ENCODE measurements around the gene ANO10.

ANO10 gene

GRCh38 chr3:43445820-43446219, 176.0 kb downstream of the ANO10 start:
- Histone ChIP-seq H3K36me3 (replicated peaks) (no peaks in the 10 kb centered on the region), H3K4me1 (peaks cover 1% of the 10 kb centered on the region; the same call in 1 of the 2 replicates), H3K4me3 (no peak overlapping the region), H3K27me3 (ENCODE audit: low read depth) (no peaks in the 10 kb centered on the region), H3K9me3 (no peaks in the 10 kb centered on the region)
- DNase-seq (ENCODE audit: low spot score in 2 of 2) = no peak
- in situ Hi-C loops (cut with MboI; ENCODE audit: low sequenced_read_pairs) = no loop called here

GRCh38 chr3:43442872-43443395, 178.9 kb downstream of the ANO10 start:
- Histone ChIP-seq H3K36me3 (replicated peaks) (no peaks in the 10 kb centered on the region), H3K4me1 (no peaks in the 10 kb centered on the region), H3K9me3 (no peaks in the 10 kb centered on the region), H3K27me3 (ENCODE audit: low read depth) (no peaks in the 10 kb centered on the region), H3K4me3 (no peak overlapping the region)
- in situ Hi-C loops (cut with MboI; ENCODE audit: low sequenced_read_pairs) = no loop called here
- no peak for DNase-seq (ENCODE audit: low spot score in 2 of 2)

GRCh38 chr3:43436507-43437140, 185.2 kb downstream of the ANO10 start:
- Histone ChIP-seq H3K36me3 (replicated peaks) (no peaks in the 10 kb centered on the region), H3K4me1 (no peaks in the 10 kb centered on the region), H3K27me3 (ENCODE audit: low read depth) (no peaks in the 10 kb centered on the region), H3K9me3 (no peaks in the 10 kb centered on the region), H3K4me3 (no peak overlapping the region)
- no peak for DNase-seq (ENCODE audit: low spot score in 2 of 2)
- in situ Hi-C loops (cut with MboI; ENCODE audit: low sequenced_read_pairs) = no loop called here

GRCh38 chr3:43435706-43436105, 186.1 kb downstream of the ANO10 start:
- Histone ChIP-seq H3K27me3 (ENCODE audit: low read depth) (no peaks in the 10 kb centered on the region), H3K4me1 (no peaks in the 10 kb centered on the region), H3K4me3 (no peak overlapping the region), H3K36me3 (replicated peaks) (no peaks in the 10 kb centered on the region), H3K9me3 (no peaks in the 10 kb centered on the region)
- no peak for DNase-seq (ENCODE audit: low spot score in 2 of 2)
- in situ Hi-C loops (cut with MboI; ENCODE audit: low sequenced_read_pairs) = no loop called here

GRCh38 chr3:43434431-43434830, 187.4 kb downstream of the ANO10 start:
- no peaks in the 10 kb centered on the region for H3K27me3 ChIP-seq (ENCODE audit: low read depth)
- no peak for DNase-seq (ENCODE audit: low spot score in 2 of 2)
- in situ Hi-C loops (cut with MboI; ENCODE audit: low sequenced_read_pairs) = no loop called here
- H3K36me3 ChIP-seq (replicated peaks) = no peaks in the 10 kb centered on the region
- H3K4me1 ChIP-seq = no peaks in the 10 kb centered on the region
- H3K4me3 ChIP-seq = no peak overlapping the region
- no peaks in the 10 kb centered on the region for H3K9me3 ChIP-seq

GRCh38 chr3:43432462-43432861, 189.3 kb downstream of the ANO10 start:
- H3K9me3 ChIP-seq = no peaks in the 10 kb centered on the region
- H3K4me3 ChIP-seq = no peak overlapping the region
- H3K4me1 ChIP-seq = no peaks in the 10 kb centered on the region
- H3K27me3 ChIP-seq (ENCODE audit: low read depth) = no peaks in the 10 kb centered on the region
- no peak for DNase-seq (ENCODE audit: low spot score in 2 of 2)
- H3K36me3 ChIP-seq (replicated peaks) = no peaks in the 10 kb centered on the region
- in situ Hi-C loops (cut with MboI; ENCODE audit: low sequenced_read_pairs) = no loop called here

GRCh38 chr3:43426388-43426787, 195.4 kb downstream of the ANO10 start:
- no peaks in the 10 kb centered on the region for H3K9me3 ChIP-seq
- no peaks in the 10 kb centered on the region for H3K4me1 ChIP-seq
- no peak overlapping the region for H3K4me3 ChIP-seq
- in situ Hi-C loops (cut with MboI; ENCODE audit: low sequenced_read_pairs) = no loop called here
- no peaks in the 10 kb centered on the region for H3K27me3 ChIP-seq (ENCODE audit: low read depth)
- DNase-seq (ENCODE audit: low spot score in 2 of 2) = no peak
- H3K36me3 ChIP-seq (replicated peaks) = no peaks in the 10 kb centered on the region

- DNase-seq (ENCODE audit: low spot score in 2 of 2) = no peak
- no peaks in the 10 kb centered on the region for H3K36me3 ChIP-seq (replicated peaks)
- no peaks in the 10 kb centered on the region for H3K27me3 ChIP-seq (ENCODE audit: low read depth)
- H3K9me3 ChIP-seq = no peaks in the 10 kb centered on the region
- no peaks in the 10 kb centered on the region for H3K4me1 ChIP-seq
- H3K4me3 ChIP-seq = no peak overlapping the region
- in situ Hi-C loops (cut with MboI; ENCODE audit: low sequenced_read_pairs) = no loop called here
These were observed 196.0 kb downstream of the ANO10 start for GRCh38 chr3:43425829-43426228.

GRCh38 chr3:43423639-43424038, 198.2 kb downstream of the ANO10 start:
- in situ Hi-C loops (cut with MboI; ENCODE audit: low sequenced_read_pairs) = no loop called here
- Histone ChIP-seq H3K4me1 (no peaks in the 10 kb centered on the region), H3K27me3 (ENCODE audit: low read depth) (no peaks in the 10 kb centered on the region), H3K4me3 (no peak overlapping the region), H3K9me3 (no peaks in the 10 kb centered on the region), H3K36me3 (replicated peaks) (no peaks in the 10 kb centered on the region)
- no peak for DNase-seq (ENCODE audit: low spot score in 2 of 2)

GRCh38 chr3:43423142-43423541, 198.7 kb downstream of the ANO10 start:
- Histone ChIP-seq H3K27me3 (ENCODE audit: low read depth) (no peaks in the 10 kb centered on the region), H3K4me1 (no peaks in the 10 kb centered on the region), H3K9me3 (no peaks in the 10 kb centered on the region), H3K36me3 (replicated peaks) (no peaks in the 10 kb centered on the region), H3K4me3 (no peak overlapping the region)
- in situ Hi-C loops (cut with MboI; ENCODE audit: low sequenced_read_pairs) = no loop called here
- no peak for DNase-seq (ENCODE audit: low spot score in 2 of 2)

- H3K9me3 ChIP-seq = no peaks in the 10 kb centered on the region
- H3K4me1 ChIP-seq = peaks cover 2% of the 10 kb centered on the region; the same call in 1 of the 2 replicates
- H3K36me3 ChIP-seq (replicated peaks) = no peaks in the 10 kb centered on the region
- in situ Hi-C loops (cut with MboI; ENCODE audit: low sequenced_read_pairs) = no loop called here
- no peaks in the 10 kb centered on the region for H3K27me3 ChIP-seq (ENCODE audit: low read depth)
- H3K4me3 ChIP-seq = no peak overlapping the region
- DNase-seq (ENCODE audit: low spot score in 2 of 2) = no peak
These were observed 203.1 kb downstream of the ANO10 start for GRCh38 chr3:43418601-43419272.

- H3K9me3 ChIP-seq = no peaks in the 10 kb centered on the region
- no peak for DNase-seq (ENCODE audit: low spot score in 2 of 2)
- H3K4me1 ChIP-seq = peaks cover 2% of the 10 kb centered on the region; the same call in 1 of the 2 replicates
- H3K27me3 ChIP-seq (ENCODE audit: low read depth) = no peaks in the 10 kb centered on the region
- H3K36me3 ChIP-seq (replicated peaks) = no peaks in the 10 kb centered on the region
- H3K4me3 ChIP-seq = no peak overlapping the region
- in situ Hi-C loops (cut with MboI; ENCODE audit: low sequenced_read_pairs) = no loop called here
These were observed 204.7 kb downstream of the ANO10 start for GRCh38 chr3:43417133-43417532.

- Histone ChIP-seq H3K4me3 (no peak overlapping the region), H3K4me1 (peaks cover 2% of the 10 kb centered on the region; the same call in 1 of the 2 replicates), H3K36me3 (replicated peaks) (no peaks in the 10 kb centered on the region), H3K9me3 (no peaks in the 10 kb centered on the region), H3K27me3 (ENCODE audit: low read depth) (no peaks in the 10 kb centered on the region)
- DNase-seq (ENCODE audit: low spot score in 2 of 2) = no peak
- in situ Hi-C loops (cut with MboI; ENCODE audit: low sequenced_read_pairs) = no loop called here
These were observed 206.7 kb downstream of the ANO10 start for GRCh38 chr3:43415088-43415487.

GRCh38 chr3:43413676-43414368, 208.0 kb downstream of the ANO10 start:
- in situ Hi-C loops (cut with MboI; ENCODE audit: low sequenced_read_pairs) = no loop called here
- Histone ChIP-seq H3K4me1 (peaks cover 2% of the 10 kb centered on the region; the same call in 1 of the 2 replicates), H3K9me3 (no peaks in the 10 kb centered on the region), H3K4me3 (no peak overlapping the region), H3K27me3 (ENCODE audit: low read depth) (no peaks in the 10 kb centered on the region), H3K36me3 (replicated peaks) (no peaks in the 10 kb centered on the region)
- DNase-seq (ENCODE audit: low spot score in 2 of 2) = no peak

Data from HAP-1 (cell line).